Epithelial cell of proximal tubule (primary cell): ENCODE measurements around the gene SAMD11. TPM values are rescaled to one million over a fixed set of nuclear protein-coding genes. Genes with fewer than 3 reads are reported as not detected.
"Not testable (repeated sequence)": the region's sequence is repeated elsewhere in the genome, so short reads cannot be mapped to it uniquely, and the experiment has no call there.

Experiments
- DNase-seq: peaks from one replicate; pipeline ENCODE4 v3.0.0-alpha.2; 2011; ENCODE audit warnings: low read depth
- H3K4me3 ChIP-seq: 2 replicates; pipeline ENCODE4 v1.5.1; 2011; ENCODE audit warnings: low read depth, mild to moderate bottlenecking, low read length
- CTCF ChIP-seq: conservative IDR thresholded peaks from 2 replicates; pipeline ENCODE4 v1.5.1; 2012; ENCODE audit warnings: low read depth, mild to moderate bottlenecking, low read length
- total RNA-seq: library from RNA; depleted of rRNA; stranded (reverse); fragments of >200 nt; gene quantifications from 2 replicates; pipeline ENCODE4 v1.2.3, GENCODE V29; 2015

SAMD11 gene
- total RNA-seq, 1 donor from 2014 or later: 3.5 TPM

- DNase-seq: no peak
- no peak for TF ChIP-seq CTCF
- no peak overlapping the region for H3K4me3 ChIP-seq
These were observed 33.1 kb upstream of the SAMD11 start for GRCh38 chr1:890661-891060.

- no peak for TF ChIP-seq CTCF
- no peak for DNase-seq
- H3K4me3 ChIP-seq: no peak overlapping the region
These were observed 26.5 kb upstream of the SAMD11 start for GRCh38 chr1:897226-897625.

- not testable (repeated sequence) for DNase-seq, H3K4me3 ChIP-seq
These were observed 25.8 kb upstream of the SAMD11 start for GRCh38 chr1:897951-898350.

DNA sequence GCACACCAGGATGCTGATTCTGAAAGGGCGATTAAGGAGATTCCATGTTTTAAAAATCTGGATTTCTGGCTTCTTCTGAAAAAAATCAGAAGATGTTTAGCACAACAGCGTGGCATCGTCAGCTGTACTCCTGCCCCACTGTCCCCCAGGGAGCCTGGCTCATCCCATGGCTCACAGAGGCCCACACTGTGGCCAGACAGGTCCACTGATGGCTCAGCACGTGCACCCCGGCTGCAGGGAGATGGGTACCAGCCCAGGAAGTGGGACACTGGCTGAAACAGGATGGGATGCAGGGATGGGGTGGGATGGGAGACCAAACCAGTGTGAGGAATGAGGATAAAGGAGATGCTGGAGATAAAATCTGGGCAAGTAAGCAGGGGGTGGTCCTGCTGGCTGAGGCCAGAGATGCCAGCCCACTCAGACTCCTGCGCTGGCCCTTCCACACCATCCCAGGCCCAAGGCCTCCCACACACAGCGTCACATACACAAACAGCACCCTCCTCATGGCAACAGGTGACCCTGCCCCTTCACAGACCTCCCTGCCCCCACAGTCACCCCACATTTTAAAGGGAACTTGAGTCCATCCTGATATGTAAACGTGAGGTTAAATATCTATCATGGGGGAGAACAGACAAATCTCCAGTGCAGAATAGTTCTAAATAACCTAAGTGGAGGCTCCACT, 23.9 kb upstream of the SAMD11 start:
- no peak for TF ChIP-seq CTCF
- H3K4me3 ChIP-seq: no peak overlapping the region
- no peak for DNase-seq

DNA sequence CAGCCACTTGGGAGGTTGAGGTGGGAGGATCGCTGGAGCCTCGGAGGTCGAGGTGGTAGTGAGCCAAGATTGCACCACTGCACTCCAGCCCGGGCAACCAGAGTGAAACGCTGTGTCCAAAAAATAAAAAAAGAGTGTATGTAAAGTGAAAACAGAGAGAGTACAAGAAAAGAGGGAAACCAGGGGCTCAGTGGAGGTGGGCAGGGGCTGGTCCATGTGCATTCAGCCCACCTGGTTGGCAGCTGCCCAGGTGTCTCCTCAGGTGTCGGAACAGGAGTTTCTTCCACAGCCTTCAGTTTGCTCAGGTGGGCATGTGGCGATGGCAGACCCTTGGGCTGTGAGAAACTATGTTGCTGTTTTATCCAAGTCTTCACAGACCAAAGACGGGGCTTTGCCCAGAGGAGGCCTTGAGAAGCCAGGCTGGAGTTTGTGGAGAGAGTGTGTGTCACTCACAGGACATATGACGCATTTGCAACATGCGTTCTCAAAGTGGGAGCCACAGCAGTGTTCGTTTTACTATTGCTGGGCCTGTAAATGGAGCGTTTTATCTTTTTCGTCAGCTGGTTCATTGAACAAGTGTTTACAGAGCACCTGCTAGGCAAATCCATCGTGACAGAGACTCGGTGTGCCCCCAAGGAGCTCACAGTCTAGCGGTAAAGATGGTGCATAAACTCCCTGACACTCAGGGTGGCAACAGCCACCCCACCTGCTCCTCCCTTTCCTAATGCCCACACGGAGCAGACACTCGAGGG, 22.4 kb upstream of the SAMD11 start:
- TF ChIP-seq CTCF: no peak
- H3K4me3 ChIP-seq: no peak overlapping the region
- no peak for DNase-seq

DNA sequence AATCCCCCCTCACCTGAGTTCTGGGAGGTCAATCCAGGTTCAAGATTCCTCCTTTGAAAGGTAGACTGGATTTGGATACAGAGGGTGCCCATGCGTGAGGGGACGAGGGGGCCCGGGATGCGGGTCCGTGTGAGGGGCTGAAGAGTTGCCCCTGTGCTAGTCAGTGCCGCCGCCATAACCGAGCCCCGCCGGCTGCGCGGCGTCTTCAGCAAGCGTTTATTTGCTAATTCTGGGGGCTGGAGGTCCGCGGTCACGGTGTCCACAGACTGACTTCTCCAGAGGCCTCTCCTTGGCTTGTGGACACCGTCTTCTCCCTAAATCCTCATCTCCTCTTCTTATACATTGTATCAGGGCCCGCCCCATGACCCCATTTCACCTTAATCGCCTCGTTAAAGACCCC, 20.9 kb upstream of the SAMD11 start:
- no peak for DNase-seq
- H3K4me3 ChIP-seq: no peak overlapping the region
- no peak for TF ChIP-seq CTCF

DNA sequence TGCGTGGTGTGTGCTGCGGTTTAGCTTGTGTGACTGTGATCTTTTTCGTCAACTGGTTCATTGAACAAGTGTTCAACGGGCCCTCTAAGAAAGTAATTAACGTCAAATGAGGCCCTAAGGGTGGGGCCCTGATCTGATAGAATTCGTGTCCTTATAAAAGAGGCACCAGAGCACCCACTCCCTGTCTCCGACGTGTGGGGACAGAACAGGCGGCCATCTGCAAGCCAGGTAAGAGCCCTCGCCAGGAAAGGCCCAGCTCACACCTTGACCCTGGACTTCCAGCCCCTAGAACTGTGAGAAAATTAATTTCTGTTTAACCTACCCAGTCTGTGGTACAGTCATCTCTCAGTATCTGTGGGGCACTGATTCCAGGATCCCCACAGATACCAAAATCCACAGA, 20.4 kb upstream of the SAMD11 start:
- no peak for DNase-seq
- no peak overlapping the region for H3K4me3 ChIP-seq
- TF ChIP-seq CTCF: no peak
